GM18505 (cell line): ENCODE data around the gene C1orf116.

Experiments used
- ATAC-seq: cut with Tn5 transposase; IDR thresholded peaks from one replicate; pipeline ENCODE4 v1.9.1; 2021; ENCODE audit not compliant: unreplicated experiment
- POLR2A ChIP-seq: IDR thresholded peaks from 4 replicates; pipeline ENCODE4 v1.6.1; 2011; ENCODE audit warnings: borderline replicate concordance; ENCODE audit not compliant: insufficient read depth, insufficient read length; ENCODE audit errors: extremely low read depth

C1orf116 gene

DNA sequence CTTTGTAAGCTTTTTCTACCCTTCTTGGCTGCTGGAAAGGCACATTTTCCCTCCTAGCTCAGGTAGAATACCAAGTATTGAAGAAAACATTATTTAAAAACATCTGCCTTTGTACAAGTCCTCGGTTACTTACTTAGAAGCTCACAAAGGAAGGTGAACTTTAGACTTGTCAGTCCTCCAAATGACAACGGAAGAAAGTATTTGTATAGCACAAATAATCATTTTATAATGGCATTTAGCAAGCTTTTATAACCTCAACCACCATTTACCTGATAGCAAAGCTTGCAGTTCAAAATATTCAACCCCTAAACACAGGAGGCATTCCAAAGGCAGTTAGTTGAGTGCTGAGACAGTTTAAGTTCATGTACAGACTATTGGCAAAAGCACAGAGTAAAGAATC, 59.8 kb downstream of the C1orf116 start:
- no peak for TF ChIP-seq POLR2A
- ATAC-seq: no peak

DNA sequence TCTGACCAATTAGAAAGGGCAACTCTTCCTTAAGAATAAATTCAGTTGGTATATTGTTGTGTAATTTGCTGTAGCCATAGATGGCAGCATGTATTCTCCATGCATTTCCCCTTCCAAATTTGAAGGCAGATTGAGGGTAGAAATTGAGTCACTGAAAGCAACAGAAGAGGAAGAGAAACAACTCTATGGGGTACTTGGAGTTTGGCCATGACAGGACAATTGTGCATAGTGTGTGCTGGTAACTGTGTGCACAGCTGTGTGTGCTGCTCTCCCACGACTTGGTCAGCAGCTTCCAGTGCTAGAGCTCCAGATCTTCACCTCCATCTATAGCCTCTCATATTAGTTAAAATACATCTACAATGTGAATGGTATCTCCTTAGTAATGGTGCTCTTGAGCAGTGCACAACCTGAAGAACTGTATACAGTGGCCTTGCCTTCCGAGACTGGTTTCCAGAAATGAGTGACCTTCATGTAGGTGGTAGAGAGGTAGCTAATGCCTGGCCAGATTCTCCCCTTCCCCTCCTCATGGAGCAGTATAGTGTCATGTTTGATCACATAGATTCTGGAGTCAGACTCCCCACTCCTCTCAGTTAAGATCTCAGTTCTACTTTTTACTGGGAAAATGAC, 61.4 kb downstream of the C1orf116 start:
- TF ChIP-seq POLR2A: no peak
- ATAC-seq: no peak

DNA sequence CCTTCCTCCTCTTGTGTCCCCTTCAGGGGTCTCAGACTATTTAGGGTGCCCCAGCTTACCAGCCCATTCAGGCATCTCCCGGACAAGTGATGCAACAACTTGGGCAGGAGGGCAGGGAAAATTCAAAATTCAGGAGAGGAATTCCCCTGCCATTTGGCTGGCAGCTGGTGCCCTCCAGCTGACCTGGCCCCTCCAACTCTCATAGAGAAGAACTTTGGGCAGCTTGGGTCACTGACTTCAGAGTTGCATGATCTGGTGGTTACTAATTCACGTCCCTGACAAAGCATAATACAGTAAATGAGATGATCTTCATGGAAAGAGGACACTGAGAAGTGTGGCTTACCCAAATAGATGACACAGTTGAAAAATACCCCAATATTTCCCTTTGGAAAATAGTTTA, 62.1 kb downstream of the C1orf116 start, which contains the start of gene FCAMR:
FCAMR (minus strand) TSS at position 15 of the 400 bp plus-strand sequence. CDS start 335 bp downstream, outside the sequence.
- no peak for ATAC-seq
- TF ChIP-seq POLR2A: no peak

DNA sequence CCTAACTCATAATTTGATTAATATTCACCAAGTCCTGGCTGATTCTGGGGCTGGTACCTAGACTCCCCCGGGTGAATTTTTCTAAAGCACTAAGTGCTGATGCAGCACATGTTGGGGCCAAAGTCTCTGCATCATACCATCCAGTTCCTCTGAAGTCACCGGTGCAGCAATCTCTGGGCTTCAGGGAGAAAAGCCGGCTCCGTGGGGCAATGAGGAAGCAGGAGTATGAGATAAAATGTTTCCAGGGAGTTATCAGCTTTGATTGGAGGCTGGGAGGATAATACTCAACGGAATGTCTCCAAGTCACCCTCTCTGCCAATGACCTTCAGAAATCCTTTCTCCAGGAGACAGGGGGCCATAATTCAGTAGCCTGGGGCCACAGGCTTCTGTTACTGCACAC, 63.5 kb downstream of the C1orf116 start:
- no peak for ATAC-seq
- TF ChIP-seq POLR2A: no peak
